Hematopoietic multipotent progenitor cell treated with erythropoietin and hydrocortisone succinate and interleukin-3 and kit ligand, for 6 days (in vitro differentiated cells): ENCODE data around the gene METTL6.

ENCODE experiments used
- DNase-seq: peaks from one replicate; pipeline ENCODE4 v3.0.0-alpha.2; 2015

Gene METTL6

GRCh38 chr3:15361494-15362214 lies 65.7 kb downstream of the METTL6 start:
- no peak for DNase-seq

GRCh38 chr3:15360788-15361493 lies 66.4 kb downstream of the METTL6 start:
- DNase-seq: no peak
